GM21619 (cell line): ENCODE data around the gene HES6.

Experiments
- ATAC-seq: cut with Tn5 transposase; IDR thresholded peaks from one replicate; pipeline ENCODE4 v1.9.1; 2021; ENCODE audit not compliant: unreplicated experiment

Gene HES6

GRCh38 chr2:238235856-238236255 is 4.0 kb downstream of the HES6 start:
- no peak for ATAC-seq

DNA sequence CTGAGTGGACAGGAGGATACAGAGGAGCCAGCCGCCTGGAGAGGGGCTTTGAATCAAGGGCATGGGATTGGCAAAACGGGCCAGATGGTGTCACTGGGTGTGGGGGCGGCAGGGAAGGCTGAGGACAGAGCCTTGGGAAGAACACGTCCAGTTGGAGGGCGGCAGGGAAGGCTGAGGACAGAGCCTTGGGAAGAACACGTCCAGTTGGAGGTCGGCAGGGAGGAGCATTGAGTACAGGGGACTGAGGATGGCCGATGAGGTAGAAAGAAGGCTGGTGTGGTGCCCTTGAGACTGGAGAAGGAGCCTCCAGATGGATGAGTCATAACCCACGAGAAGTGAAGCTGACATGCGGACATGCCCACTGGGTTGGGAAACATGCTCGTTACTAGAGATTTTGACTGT is 4.5 kb downstream of the HES6 start:
- no peak for ATAC-seq

DNA sequence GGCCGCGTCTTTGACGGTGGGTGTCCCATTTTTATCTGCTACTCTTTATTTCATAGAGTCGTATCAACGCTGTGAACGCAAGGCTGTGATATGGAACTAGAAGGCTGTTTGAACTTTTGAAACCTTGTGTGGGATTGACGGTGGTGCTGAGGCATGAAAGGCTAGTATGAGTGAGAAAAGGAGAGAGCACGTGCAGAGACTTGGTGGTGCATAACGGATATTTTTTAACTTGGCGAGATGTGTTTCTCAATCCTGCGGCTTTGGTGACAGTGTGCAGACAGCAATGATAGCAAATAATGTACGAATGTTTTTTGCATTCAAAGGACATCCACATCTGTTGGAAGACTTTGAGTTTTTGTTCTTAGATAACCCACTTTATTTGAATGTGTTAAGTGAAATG is 6.2 kb downstream of the HES6 start:
- ATAC-seq = no peak

DNA sequence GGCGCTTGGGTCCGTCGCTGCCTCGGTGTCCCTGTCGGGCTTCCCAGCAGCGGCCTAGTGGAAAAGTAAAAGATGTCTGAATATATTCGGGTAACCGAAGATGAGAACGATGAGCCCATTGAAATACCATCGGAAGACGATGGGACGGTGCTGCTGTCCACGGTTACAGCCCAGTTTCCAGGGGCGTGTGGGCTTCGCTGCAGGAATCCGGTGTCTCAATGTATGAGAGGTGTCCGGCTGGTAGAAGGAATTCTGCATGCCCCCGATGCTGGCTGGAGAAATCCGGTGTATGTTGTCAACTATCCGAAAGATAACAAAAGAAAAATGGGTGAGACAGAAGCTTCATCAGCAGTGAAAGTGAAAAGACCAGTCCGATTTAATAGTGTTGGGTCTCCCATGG is 8.0 kb downstream of the HES6 start:
- ATAC-seq = no peak

DNA sequence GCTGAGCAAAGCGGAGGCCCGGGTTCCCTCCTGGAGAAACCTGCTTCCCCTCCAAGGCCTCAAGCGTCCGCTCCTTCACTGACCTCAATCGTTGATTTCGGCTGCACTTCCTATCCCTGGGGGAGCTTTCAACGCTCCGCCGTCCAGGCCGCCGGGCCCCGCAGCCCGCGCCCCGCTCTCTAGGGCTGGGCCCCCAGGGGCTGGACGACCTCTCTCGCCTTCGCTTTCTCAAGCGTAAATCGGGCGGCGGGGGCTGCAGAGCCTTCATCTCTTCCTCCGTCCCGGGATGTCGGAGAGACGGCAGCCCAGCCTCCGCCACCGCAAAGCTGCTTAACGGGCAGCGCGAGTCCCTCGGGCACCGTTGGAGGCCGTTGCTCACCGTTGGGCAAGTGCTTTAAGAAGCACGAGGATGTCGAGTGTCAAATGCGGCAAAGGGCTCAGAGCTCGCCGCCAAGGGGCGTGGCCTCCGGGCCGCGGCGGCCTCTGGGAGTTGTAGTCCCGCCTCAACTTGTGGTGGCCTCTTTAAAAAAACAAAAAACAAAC is 8.5 kb downstream of the HES6 start:
- peak; percentile 67 for ATAC-seq

DNA sequence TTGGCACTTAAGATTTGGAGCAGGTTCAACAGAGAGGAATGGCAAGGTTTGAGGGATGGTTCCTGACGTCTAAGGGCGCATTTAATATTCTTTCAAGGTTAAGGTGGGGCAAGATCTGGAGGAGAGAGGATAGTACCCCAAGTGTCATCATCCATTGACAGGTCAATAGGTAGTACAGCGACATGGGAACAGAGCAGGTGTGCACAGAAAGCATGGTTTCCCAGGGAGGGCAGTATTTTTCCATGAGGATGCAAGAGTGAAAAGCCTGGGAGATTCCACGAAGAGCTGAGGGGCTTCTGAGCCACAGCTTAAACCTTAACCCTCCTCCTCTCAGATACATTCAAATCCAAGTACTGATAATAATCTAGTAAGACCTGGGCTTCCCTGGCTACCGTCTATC is 9.1 kb downstream of the HES6 start:
- no peak for ATAC-seq

GRCh38 chr2:238228700-238229099 is 11.1 kb downstream of the HES6 start:
- no peak for ATAC-seq

DNA sequence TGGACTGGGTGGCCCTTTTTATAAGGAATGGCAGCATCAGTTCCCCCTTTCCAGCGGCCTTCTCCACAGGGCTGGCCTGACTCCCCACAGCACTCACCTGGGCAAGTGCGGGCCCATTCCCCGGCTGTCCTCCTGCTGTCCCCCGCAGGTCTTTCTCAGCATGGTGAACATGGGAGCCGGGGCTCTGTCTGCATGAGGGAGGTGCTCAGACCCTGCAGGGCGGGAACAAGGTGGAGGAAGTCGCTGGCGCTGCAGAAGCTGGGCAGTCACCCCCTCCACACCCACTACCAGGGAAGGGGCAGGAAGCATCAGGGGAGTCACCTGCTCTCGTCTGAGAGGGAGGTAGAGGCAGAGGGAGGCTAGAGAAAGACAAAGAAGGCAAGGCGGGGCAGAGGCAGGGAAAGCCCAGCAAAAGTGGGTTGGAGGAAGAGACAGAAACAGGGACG is 12.2 kb downstream of the HES6 start:
- ATAC-seq = no peak

DNA sequence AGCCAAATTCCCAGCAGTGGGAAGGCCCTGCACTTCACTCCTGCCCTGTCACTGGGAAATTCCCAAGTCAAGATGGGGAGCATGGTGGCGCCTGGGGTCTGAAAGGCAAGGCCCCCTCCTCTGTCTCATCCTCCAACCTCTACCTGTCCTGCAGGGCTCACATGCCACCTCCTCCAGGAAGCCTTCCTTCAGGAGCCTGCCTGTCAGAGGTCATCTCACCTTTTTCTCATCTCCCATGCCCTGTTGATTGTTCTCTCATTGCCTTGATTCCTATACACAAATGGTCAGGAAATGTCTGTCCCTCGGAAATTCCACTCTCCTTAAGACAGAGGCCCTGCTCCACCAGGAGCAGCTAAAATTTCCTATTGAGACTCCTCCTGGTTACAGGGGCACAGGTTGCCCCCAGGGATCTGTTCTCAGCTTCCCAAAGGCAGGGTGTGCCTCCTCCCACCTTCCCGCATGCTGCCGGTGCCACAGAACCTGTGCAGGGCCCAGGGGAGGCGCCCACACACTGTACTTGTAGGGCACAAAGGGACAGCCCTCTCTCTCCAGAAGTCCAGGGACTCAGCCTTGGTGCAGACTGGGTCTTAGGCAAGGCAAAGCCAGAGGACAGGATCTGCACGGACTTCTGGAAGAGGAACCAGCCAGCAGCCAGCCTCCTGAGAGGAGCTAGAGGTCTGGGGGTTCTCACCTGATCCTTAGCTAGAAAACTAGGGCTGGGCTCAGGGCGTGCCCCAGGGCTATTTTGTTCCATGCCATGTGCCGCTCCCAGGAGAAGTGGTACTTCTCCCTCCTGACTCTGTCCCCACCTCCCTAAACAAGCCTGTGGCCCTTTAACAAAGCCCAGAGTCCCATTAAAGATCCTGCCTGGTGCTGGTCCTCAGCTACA is 12.9 kb downstream of the HES6 start:
- ATAC-seq = no peak

- ATAC-seq = no peak
These were observed 13.7 kb downstream of the HES6 start for GRCh38 chr2:238225911-238226697.

DNA sequence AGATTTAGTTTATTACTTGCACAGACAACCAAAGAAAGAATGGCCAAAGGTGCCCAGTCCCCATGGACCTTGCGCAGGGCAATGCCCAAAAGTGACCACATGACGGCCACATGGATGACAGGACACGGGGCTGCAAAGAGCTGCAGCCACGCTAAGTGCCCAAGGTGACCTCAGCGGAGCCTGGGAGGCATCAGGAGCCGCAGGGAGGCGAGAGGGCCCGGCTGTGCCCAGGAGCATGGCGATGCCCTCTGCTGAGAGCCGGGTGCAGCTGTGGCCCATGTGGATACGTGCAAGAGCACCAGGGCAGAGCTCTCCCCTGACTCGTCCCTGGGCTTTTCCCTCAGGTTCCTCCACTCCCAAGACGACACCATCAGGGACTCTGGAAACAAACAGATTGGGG is 14.7 kb downstream of the HES6 start:
- ATAC-seq = no peak

- no peak for ATAC-seq
These were observed 15.3 kb downstream of the HES6 start for GRCh38 chr2:238224356-238225035.

DNA sequence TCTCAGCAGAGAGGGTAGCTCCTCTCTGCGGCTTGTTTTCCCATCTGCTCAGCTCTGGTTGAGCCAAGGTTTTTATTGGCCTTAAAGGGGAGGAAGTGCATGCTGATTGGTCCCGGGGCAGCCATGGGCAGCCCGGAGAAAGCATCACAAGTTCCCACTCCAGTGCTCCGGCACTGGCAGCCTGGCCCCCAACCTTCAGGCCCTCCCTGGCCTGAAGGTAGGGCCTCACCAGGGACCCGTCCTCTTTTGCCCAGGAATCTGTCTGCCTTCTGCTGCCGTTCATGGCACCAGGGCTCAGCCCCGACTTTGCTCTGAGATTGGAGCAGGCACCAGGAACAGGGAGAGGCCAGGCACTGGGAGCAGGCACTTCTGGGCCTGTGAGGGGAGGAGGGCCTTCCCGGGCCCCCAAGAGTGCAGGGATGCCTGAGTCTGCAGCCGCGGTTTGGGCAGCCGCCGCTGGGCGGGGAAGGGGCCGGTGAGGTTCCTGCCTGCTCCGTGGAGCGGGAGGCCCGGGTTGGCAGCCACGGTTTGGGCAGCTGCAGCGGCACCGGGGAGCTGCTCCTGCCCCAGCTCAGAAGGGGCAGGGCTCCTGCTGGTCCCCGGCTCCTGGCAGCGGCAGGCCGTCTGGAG is 18.8 kb downstream of the HES6 start:
- ATAC-seq = no peak

DNA sequence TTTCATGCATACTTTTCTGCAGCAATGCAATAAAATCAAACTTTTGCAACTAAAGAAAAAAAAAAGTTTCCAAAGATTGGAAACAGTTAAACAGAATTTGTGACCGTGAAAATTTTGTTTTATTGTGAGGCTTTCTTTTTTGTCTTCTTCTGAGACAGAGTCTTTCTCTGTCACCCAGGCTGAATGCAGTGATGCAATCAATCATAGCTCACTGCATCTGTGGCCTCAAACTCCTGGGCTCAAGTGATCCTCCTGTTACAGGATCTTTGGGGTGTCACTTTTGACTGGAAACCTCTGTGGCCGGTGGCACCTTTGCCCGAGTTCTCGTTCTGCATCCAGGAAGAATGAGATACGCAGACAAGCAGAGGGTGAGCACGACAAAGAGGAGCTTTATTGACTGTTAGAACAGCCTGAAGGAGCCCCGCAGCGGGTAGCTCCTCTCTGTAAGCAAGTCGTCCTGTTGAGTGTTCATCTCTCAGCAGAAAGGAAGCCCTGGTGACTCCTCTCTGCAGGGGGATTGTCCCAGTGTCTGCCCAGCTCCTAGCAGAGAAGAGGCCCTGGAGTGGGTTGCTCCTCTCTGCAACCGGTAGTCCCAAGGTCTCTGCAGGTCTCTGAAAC is 19.5 kb downstream of the HES6 start:
- no peak for ATAC-seq

- ATAC-seq = no peak
These were observed 23.1 kb downstream of the HES6 start for GRCh38 chr2:238216651-238217184.

GRCh38 chr2:238207006-238207405 is 32.8 kb downstream of the HES6 start:
- no peak for ATAC-seq

- peak; percentile 15 for ATAC-seq
These were observed 35.7 kb downstream of the HES6 start for GRCh38 chr2:238203973-238204683.

DNA sequence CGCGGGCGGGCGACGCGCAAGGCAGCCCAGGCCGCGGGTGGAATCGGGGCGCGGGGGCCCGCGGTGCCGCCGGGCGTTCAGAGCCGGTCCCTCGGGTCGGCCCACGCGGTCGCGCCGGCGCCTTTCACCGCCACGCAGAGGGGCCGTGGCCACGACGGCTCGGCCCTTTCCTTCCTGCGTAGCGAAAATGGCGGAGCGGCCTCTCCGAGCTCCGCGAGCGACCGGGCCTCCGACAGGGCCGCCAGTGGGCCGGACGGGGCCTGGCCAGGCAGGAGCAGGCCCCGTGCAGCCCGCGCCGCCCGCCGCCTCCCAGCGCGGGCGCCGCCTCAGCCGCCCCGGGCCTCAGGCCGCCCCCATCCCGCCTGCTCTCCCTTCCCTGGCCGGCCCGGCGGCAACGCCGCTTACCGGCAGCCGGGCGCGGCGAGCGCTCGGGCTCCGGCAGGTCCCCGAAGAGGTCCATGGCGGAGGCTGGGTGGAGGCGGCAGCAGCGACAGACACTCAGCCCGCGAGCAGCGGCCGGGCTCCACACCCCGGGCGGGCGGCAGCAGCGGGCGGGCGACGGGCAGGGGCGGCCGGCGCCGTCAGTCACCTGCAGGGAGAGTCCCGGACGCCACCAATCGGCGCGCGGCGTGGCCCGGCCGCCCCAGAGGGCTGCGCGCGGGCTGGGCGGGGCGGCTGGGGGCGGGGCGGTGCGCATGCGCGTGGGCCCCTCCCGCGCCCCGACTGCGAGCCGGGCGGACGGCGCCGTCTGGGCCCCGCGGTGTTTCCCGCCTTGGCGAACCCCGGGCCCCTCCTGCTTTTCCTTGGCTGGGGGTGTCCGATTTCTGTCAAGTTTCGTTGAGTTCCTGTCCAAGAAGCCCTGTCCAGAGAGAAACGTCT is 36.5 kb downstream of the HES6 start, which contains the start of gene ILKAP:
Gene ILKAP, minus strand, starts transcription at position 602 of the 879 bp plus-strand sequence. Its CDS starts 142 bp downstream, at position 460.
- ATAC-seq = peak; percentile 95
